ENCODE results near the gene METTL24.
"Not testable (repeated sequence)": the region's sequence is repeated elsewhere in the genome, so short reads cannot be mapped to it uniquely, and the experiment has no call there.

The METTL24 gene

DNA sequence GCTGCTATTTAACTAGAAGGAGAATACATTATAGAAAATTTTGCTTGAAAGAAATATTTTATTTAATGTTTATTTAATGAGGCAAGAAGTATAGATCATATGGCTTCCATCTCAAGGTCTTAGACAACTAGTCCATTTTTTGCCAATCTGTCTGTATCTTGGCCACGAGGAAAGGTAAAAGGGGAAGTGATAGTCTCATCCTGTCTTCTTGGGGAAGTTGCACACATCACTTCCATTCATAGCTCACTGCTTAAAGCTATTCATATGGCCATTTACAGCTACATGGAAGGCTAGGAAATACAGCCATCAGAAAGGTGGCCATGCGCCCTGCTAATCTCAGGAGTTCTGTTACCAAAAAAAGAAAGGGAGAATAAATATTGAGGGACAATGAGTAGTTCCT is 50.8 kb downstream of the METTL24 start:
- DNase-seq, result no peak

DNA sequence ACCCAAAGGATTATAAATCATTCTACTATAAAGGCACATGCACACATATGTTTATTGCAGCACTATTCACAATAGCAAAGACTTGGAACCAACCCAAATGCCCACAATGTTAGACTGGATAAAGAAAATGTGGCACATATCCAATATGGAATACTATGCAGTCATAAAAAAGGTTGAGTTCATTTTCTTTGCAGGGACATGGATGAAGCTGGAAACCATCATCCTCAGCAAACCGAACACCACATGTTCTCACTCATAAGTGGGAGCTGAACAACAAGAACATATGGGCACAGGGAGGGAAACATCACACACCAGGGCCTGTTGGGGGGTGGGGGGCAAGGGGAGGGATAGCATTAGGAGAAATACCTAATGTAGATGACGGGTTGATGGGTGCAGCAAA is 52.3 kb downstream of the METTL24 start:
- DNase-seq, result not testable (repeated sequence)

DNA sequence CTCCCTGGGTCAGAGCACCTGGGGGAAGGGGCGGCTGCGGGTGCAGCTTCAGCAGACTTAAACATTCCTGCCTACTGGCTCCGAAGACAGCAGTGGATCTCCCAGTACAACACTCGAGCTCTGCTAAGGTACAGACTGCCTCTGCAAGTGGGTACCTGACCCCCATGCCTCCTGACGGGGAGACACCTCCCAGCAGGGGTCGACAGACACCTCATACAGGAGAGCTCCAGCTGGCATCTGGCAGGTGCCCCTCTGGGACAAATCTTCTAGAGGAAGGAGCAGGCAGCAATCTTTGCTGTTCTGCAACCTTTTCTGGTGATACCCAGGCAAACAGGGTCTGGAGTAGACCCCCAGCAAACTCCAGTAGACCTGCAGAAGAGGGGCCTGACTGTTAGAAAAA is 54.5 kb downstream of the METTL24 start:
- not testable (repeated sequence) for DNase-seq

DNA sequence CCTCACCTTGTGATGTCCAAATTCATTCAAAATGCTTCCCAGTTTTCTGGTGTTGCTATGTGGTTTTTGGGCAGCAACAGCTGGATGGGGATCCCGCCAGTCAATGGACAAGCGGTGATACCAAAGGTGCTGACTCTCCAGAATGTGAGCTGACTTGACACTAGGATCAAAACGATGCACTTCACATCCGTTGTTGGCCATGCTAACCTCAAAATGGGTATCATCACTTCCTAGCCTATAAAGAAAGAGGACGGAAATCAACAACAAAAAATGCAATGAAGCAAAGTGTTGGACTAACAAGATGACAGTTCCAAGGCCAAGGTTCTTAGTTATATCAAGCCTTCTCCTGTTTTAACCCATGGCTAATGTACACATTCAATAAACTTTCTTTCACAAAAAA is 59.2 kb downstream of the METTL24 start:
- no peak for DNase-seq

DNA sequence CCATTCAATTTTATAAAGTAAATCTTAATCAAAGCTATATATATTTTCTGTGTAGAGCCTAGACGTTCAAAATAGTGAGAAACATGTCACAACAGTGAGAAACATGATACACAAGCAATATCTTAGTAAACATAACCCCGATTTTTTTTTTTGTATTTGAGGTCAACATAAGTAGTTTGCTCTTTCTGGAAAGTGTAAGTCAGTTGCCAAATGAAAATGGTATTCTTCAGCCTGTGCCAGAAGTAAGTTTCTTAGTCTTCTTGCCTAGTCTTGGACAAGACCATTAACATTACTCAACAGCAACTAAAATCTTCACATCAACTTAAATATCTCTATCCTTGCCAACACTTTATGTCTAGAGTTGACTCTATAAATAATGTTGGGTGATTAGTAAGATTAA is 59.7 kb downstream of the METTL24 start:
- DNase-seq, result no peak

DNA sequence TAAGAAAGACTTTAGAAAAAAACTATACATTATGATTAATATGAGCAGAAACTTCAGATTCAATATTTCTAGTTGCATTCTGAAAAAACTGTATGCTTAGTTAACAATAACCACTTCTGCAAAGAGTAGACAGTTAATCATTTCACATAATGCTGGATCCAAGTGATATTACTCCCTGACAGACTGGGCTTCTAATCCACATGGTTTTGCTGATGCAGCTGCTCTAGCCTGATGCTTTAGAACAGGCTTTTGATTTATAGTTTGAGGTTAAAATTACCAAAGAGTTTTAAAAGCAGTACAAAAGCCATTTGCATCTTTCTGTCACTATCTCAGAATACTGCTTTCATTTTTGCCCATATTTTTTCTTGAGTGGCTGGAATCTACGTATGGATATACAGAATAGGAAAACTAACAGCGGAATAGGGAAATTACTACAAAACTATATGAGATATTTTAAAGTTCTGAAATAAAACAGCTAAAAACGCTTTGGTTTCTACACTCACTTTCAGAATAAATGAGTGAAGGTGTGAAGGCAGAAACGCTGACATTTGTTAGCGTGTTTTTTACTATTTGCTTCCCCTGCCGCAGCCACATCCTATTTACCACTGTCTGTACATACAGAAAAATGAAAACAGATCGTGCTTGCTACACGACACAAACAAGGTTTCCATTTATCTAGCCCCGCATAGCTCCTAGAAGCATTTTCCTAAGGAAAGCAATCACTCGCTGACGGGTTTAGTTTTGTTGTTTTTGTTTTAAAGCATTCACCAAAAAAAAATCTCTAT is 61.7 kb downstream of the METTL24 start:
- DNase-seq, result no peak

DNA sequence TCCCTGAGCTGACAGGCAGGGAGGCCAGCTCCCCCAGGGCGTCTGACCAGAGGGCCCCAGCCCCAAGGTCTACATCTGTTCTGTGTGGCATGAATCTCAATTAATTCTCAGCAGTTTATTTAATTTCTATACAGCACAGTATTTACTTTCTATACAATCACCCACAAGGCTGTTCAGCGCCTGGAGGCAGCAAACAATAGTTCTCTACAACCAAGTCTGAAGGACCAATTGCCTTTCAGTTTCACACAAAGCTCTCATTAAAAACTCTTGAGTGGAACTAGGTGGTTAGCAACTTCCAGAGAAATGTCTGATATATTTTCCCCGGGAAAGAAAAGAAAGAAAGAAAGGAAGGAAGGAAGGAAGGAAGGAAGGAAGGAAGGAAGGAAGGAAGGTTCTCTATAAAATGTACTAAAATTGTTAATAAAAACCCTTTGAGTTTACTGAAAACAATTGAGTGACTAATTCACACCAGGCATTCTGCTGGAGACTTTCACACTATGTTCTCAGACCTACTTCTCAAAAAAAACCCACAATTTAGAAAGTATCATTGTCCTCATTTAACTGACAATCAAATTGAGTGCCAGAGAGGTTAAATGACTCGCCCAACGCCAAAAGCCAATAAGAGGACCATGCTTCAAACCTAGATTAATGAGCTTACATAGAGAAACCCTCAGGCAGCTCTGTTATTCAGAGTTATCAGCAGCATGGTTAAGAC is 62.5 kb downstream of the METTL24 start:
- no peak for DNase-seq

DNA sequence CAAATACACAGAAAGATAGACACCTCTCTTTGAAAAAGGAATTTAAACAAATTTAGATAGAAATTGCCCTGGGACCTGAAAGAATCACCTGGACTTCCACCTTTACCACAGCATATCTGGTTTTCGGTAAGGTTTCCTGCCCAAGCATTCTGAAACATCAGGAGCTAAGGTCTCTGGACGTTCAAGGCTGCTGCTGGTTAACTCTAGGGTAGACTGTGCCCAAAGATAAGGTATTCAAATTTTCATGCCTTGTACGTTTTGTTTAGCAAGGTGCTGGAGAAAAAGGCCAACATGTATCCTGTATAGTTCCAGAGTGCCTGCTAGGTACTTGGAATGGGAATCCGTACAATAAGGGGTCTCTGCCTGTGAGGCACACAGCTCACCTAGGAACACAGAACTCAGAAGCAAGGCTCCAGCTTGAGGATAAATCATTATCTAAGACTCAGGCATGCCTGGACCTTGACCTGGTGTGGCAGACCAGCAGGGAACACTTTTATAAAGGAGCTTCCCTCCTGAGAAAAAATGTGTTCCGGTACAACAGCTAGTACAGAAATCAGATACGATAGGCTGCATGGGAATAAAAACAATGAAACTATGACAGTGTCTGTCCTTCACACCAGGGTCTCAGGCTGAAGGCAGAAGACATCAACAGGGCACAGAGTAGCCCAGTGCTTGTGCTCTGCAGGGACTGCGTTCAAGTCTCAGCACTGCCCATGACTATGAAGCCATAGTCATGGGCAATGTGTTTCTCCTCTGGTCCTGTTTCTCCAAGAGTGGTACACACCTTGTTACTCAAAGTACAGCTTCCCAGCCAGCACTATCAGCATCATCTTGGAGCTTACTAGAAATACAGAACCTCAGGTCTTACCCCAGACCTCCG is 70.4 kb downstream of the METTL24 start:
- DNase-seq, result no peak

DNA sequence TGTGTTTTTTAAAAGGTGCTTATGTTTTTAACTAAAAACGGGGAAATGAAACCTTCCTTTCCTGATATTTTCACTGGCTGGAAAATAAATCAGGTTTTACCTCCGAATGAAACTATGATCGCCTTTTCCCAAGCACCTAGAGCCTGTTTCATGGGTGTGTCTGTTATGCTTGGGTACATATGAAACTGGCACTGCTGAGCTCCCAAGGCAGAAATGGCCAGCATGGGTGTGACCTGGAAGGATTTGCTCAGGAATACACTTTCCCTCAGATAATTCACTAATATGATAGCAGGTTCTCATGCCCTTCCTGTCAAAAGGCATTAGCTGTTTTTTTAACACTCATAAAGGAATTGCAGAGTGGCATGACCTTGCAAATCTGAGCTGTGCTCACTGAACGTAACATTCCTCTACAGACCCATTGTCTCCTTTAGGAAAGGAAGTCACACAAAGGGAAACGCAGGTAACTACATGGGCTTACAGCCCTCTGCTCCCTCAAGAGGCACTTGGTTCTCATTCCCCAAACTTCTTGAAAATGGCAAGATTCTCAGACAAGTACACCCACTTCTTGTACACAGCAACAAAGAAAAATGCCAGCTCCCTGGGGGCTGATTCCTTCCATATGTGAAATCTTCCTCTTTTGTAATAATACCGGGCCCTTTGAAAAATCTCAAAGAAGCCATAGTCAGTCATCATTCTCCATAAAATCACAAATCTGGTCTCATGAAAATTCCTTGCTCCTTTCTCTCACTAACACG is 72.7 kb downstream of the METTL24 start:
- no peak for DNase-seq

DNA sequence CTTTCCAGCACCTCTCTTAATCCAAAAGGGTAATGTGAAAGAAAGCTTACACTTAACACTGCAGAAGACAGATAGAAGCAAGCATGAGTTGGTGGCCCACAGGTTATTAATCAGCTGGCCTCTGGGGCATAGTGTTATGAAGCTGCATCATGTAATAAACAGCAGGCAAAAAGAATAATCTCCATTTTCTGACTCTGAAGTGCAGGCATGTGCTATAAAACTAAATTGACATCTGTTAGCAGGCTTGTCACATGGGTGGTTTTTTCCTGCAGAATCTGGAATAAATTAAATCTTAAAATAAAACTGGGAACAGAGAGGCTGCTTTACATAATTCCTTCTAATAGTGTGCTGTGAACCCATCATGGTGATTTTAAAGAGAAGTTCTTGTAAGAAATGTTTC is 73.3 kb downstream of the METTL24 start:
- DNase-seq, result no peak

DNA sequence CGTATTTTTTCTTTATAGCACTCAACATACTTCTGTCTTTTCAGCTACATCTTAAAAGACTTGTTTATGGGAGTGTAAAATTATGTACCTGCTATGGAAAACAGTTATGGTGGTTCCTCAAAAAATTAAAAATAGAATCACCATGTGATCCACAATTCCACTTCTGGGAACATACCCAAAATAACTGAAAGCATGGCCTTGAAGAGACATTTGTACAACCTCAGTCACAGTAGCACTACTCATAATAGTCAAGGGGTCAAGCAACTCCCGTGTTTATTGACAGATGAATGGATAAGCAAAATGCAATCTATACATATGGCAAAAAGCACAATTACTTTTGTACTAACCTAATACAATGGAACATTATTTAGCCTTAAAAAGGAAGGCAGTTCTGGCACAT is 74.5 kb downstream of the METTL24 start:
- no peak for DNase-seq

DNA sequence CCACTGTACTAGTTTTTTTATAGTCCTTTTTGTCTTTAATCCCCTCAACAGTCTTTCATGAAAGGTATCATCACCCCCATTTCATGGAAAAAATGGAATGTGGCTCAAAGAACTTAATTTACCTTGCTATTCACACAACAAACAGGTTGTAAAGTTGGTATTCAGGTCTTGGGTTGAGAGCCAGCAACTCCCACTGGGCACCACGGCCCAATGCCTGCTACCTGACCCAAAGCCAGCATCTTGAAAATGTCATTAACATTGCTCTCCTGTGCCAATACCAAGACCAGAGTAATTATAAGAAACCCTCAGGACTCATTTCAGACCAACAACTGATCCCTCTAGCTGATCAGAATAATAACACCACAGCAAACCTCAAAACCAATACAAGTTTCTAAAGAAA is 75.7 kb downstream of the METTL24 start:
- DNase-seq, result no peak

DNA sequence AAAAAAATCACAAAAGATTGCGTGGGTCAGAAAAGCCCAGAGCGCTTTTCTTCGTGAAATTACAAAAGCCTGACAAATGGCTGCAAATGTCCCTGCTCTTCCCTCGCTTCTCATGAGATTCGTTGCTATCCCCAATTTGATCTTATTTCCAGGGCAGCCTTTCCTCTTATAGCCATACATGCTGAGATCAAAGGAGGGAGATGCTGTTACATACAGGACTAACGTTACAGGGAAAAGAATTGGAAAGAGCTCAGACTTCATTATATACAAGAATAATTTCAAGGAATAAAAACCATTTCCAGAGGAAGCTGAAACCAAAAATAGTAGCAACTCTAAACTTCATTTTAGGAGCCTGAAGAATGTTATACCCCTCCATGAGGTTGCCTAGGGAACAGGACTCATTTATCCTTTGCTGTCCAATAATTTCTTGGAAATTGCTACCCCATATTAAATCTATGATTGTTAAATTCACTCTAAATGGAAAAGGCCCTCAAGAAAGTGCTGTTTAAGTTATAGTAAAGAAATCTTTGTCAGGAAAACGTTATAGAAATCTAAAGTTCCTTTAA is 81.0 kb downstream of the METTL24 start:
- no peak for DNase-seq

DNA sequence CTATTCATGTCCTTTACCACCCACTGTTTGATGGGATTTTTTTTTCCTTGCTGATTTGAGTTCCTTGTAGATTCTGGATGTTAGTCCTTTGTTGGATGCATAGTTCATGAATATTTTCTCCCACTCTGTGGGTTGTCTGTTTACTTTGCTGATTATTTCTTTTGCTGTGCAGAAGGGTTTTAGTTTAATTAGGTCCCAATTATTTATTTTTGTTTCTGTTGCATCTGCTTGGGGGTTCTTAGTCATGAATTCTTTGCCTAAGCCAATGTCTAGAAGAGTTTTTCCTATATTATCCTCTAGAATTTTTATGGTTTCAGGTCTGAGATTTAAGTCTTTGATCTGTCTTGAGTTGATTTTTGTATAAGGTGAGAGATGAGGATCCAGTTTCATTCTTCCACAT is 85.4 kb downstream of the METTL24 start:
- DNase-seq, result not testable (repeated sequence)

DNA sequence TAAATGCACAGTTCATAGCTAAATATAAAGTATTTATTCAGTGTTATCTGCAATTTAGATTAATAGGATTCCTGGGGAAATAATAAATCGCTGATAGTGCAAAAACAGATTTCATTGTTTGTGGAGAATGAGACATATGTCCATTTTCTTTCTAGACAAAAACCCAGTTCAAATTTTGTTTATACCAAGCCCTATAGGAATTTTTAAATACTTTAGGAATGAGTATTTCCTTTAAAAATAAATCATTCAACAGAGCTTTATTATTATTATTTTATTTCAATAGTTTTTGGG is 86.5 kb downstream of the METTL24 start:
- no peak for DNase-seq

DNA sequence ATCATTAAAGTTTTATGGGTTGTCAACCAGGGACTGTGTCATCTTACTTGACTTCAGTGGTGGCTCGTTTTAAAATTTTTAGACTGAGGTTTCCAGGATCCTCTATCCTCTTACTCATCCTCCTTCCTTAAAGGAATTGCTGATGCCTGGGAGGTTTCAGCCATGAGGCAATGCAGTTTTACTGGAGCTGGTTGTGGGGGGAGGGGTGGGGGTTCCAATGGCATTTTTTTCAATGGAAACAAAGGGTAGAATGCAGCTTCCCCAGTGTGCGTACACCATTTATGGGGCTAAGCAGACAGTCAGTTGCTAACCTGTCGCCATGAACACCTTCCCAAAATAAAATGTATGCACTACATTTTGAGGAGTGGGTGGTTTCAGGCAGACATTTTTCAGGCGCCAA is 88.0 kb downstream of the METTL24 start:
- DNase-seq, result no peak

DNA sequence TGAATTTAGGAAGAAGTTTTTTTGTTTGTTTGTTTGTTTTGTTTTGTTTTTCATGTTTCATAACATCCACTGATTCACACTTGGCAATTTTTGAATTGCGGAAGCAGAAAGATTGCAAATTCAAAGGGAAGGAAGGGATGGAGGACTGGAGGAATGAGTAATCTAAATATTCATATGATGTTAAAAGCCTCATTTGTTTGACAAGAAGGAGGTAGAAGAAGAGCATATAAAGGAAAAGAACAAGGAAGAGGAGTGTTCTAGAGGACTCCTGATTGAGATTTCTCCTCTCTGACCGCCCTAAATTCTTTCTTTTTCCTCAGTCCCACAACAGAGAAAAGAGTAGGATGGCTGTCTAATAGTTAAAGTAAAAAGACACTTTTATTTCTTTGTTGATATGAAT is 88.5 kb downstream of the METTL24 start:
- no peak for DNase-seq

DNA sequence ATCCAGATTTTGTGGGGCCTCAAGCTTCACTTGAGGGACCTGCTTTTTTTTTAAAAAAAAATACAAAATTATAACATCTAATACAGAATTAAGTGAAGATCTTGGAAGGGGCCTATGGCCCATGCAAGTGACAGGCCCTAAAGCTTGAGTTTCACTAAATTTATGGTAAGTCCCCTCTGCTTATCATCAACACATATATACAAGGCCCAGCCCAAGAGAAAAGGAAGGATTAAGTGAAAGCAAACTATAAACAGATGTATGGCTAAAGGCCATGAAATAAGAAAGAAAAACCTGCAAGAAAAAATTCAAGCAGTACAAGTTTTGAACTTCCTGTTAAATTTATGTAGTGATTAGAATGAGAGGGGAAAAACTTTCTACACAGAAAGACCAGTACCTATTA is 91.2 kb downstream of the METTL24 start:
- no peak for DNase-seq

DNA sequence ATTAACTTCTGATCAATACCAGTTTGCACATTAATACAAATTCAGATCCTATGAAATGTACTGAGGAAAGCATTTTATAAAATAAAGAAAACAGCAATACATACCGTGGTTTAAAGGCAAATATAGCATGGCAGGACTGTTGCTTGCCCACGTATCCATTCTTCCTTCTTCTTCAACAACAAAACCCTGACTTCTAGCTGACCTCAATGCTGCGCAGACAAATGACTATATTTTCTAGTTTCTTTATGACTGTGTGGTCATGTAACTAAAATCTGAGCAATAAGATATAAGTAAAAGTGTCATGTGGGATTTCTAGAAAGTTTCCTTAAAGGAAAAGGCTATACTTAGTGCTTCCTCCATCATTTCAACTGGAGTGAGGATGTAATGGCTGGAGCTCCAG is 92.9 kb downstream of the METTL24 start:
- DNase-seq, result no peak

DNA sequence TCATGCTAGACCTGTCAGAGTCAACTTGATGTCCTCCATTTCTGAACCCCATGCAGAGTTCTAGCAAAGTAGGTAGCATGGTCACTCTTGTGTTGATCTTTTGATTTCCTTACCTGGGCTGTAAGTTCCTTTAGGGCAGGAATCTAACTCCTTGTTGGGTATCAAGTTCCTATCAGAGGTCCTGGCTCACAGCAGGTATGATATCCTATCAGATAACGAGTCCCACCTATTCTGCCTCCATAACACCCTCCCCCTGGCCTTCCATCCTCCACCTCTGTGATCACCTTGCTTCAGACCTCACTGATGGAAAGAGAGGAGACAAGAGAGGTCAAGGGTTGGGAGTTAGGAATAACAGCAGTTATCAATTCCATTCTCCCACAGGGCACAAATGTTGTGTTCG is 101.8 kb downstream of the METTL24 start:
- DNase-seq, result no peak

DNA sequence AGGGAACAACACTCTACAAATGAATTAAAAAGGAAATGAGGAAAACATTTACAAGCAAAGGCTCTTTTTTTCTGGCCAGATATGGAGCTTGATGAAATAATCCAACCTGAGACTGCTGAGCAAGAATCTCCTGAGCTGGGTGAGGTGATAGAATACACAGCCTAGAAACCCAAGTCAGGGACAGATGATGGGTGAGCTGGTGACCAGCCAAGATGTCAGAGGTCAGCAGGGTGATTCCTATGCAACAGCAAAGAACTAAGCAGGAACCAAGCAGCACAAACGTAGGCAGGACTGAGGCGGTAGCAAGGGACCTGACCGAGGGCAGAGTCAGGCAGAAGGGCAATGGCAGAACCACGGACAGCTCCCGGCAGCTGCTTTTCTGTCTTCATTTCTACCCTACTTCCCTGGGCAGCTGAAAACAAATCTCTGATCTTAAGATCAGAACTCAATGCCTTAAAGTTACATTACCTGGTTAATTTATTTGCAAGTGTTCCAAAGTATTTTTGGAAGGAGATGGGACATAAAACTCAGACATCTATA is 102.9 kb downstream of the METTL24 start:
- DNase-seq, result no peak

DNA sequence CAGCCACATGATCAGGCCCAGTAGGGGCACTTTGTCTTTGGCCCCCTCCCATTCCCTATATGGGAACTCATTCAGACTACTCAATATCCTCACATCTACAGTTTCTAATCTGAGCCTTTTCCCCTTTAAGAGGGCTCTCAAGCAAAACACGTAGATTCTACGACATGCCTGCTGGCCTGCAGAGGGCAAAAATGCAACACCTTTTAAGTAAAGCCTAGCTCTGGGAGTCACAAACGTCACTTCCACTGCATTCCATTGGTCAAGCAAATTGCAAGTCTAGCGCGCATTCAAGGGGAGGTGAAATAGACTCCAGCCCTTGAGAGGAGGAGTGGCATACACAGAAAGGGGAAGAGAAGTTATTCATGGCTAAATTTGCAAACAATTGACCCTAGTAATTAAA is 107.3 kb downstream of the METTL24 start:
- no peak for DNase-seq

DNA sequence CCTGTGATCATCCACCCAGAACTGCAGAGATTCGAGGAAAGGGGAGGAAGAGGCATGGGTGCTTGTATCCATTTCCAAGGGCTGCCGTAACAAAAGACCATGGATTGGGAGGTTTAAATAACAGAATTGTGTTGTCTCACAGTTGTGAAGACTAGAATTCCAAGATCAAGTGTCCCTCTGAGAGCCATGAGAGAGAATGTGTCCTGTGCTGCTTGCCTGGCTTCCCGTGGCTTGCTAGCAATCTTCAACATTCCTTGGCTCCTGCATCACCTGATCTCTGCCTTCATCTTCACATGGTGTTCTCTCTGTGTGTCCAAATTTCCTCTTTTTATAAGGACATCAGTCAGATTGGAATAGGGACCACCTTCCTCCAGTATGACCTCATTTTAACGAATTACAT is 108.1 kb downstream of the METTL24 start:
- DNase-seq, result no peak

Data from SHP77 treated with DMSO at 0.1 percent for 48 hours (cell line).